ENCODE measurements around the gene CECR2. TPM values are rescaled to one million over a fixed set of nuclear protein-coding genes. Genes with fewer than 3 reads are reported as not detected.
"Not testable (repeated sequence)": the region's sequence is repeated elsewhere in the genome, so short reads cannot be mapped to it uniquely, and the experiment has no call there.

The CECR2 gene
- polyA plus RNA-seq, 3 donors: 14.1 to 21.4 (median 14.3) TPM

- DNase-seq (ENCODE audit: extremely low read depth in 1 of 11, low read depth in 9 of 11, low spot score in 4 of 11): peak in 5 of 11 donors; percentile 16 to 47 (median 31)
These were observed 114.6 kb downstream of the CECR2 start for GRCh38 chr22:17483688-17484372.

GRCh38 chr22:17484608-17485007 is 115.3 kb downstream of the CECR2 start:
- DNase-seq (ENCODE audit: extremely low read depth in 1 of 11, low read depth in 9 of 11, low spot score in 4 of 11): no peak

DNA sequence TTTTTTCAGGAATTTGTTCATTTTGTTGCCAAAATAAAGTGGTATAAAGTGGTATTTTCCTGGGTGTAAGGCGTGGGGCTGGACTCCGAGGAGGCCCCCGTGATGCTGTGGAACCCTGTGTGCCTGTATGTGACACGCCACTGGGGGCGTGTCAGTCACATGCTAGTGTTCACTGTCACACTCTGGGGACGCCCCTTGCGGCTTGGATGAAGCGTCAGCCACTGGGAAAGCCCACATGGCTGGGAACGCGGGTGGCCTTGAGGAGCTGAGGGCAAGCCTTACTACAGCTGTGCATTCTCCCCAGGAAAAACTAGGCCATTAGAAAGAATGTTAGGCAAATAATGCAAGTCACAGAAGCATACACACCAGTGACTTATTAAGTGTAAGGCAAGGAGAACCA is 117.1 kb downstream of the CECR2 start:
- DNase-seq (ENCODE audit: extremely low read depth in 1 of 11, low read depth in 9 of 11, low spot score in 4 of 11): no peak

DNA sequence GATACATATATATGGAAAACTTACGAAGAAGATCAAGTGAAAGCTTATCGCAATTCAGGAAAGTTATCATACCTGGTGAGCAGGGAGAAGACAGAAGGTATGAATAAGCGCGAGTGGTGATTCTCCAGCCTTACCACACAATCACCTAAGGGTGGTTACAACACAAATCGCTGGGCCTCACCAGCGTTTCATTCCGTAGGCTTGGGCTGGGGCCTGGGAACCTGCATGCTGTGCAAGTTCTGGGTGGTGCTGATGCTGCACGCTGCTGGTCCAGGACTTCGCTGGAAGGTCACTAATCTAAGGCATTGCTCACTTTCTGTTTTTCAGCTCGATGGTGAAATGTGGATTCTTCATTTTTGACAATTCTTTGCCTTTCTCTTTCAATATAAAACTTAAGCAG is 117.5 kb downstream of the CECR2 start:
- DNase-seq (ENCODE audit: extremely low read depth in 1 of 11, low read depth in 9 of 11, low spot score in 4 of 11): no peak

DNA sequence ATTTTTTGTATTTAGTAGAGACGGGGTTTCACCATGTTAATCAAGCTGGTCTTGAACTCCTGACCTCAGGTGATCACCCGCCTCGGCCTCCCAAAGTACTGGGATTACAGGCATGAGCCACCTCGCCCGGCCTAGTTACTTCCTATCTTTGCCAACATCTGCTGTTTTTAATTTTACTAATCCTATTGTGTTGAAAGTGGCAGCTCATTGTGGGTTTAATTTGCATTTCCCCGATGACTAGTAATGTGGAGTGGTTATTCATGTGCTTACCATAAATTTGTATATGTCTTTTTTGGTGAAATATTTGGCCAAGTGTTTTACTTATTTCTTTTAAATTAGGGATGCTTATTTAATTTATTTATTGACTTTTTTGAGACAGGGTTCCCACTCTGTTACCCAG is 119.8 kb downstream of the CECR2 start:
- DNase-seq (ENCODE audit: extremely low read depth in 1 of 11, low read depth in 9 of 11, low spot score in 4 of 11): no peak

DNA sequence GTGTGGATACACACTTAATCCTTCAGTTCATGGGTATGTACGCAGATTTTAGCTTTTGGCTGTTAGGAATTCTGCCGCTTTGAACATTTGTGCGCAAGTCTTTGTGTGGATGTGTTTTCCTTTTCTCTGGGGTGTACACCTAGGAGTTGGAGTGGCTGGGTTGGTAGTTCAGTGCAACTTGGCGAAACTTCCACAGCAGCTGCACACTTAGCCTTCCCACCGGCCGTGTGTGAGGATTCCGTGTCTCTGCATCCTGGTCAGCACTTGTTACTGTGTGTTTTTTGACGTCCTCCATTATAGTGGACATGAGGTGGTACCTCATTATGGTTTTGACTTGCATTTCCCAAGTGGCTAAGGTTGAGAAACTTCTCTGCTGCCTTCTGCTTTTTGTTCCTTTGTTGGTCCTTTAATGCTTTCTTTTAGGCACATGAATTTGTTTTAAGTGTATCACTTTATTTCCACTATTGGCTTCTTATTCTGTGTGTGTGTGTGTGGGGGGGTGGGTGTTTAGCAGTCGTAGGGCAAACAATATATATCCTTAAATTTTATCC is 121.9 kb downstream of the CECR2 start:
- DNase-seq (ENCODE audit: extremely low read depth in 1 of 11, low read depth in 9 of 11, low spot score in 4 of 11): no peak

GRCh38 chr22:17492247-17492646 is 123.0 kb downstream of the CECR2 start:
- no peak for DNase-seq (ENCODE audit: extremely low read depth in 1 of 11, low read depth in 9 of 11, low spot score in 4 of 11)

DNA sequence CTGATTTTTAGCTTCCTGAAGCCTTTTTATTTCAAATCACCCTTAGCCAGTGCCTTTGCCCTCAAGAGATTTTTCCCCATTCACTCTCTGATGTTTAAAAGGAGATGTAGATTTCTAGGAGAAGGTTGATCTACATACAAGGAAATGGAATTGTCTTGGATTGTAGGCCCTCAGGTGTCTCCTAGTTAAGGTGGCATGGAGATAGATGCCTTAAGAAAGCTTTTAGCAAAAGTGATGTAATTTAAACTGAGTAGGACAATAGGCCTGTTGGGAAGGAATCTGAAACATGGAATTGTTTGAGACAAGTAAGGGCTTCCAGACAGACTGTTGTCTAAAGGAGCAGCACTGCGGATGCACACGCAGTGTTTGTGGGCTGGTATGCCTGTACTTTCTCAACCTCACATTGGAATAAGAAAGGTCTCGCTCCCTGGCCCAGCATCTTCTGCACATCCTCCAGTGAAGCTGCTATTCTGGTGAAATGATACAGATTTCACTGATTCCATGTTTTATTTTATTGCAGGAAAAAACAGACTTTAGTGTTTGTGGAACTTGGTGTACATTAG is 124.2 kb downstream of the CECR2 start:
- DNase-seq (ENCODE audit: extremely low read depth in 1 of 11, low read depth in 9 of 11, low spot score in 4 of 11): no peak

DNA sequence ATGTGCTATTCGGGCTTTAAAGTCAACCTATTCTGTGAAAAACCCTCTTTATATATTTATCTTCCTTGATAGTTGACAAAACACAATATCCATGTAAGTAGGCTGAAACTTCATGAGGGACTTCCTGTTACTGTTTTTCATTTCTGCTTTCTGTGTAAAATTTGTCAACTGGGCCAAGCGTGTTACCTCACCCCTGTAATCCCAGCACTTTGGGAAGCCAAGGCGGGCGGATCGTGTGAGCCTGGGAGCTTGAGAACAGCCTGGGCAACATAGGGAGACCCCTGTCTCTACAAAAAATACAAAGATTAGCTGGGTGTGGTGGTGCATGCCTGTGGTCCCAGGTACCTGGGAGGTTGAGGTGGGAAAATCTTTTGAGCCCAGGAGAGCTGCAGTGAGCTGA is 127.6 kb downstream of the CECR2 start:
- DNase-seq (ENCODE audit: extremely low read depth in 1 of 11, low read depth in 9 of 11, low spot score in 4 of 11): no peak

DNA sequence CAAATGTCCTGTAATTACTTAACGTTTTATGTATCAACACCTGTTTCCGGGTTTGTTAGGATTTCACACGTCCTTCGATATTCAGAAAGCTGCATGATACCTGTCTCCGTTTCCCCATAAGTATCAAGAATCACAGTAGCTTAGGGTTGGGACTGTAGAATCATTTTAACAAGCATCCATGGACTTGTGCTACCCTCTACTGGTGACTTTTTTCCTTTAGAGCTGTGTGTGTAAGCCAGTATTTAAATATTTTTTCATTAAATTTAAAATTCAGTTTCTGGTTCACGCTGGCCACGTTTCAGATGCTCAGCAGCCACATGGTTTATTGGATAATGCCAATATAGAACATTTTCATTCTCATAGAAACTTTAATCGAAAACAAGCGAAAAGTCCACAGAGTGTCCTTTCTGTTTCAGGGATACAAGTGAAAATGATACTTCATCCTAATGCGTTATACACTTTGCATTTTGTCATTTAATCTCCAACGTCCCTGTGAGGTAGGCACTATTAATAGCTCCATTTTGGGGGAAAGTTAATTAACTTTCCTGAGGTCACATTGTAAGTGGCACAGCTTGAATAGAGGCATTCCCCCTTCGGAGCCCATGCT is 132.5 kb downstream of the CECR2 start:
- DNase-seq (ENCODE audit: extremely low read depth in 1 of 11, low read depth in 9 of 11, low spot score in 4 of 11): peak in 9 of 11 donors; percentile 51 to 80 (median 59)

- DNase-seq (ENCODE audit: extremely low read depth in 1 of 11, low read depth in 9 of 11, low spot score in 4 of 11): no peak
These were observed 138.8 kb downstream of the CECR2 start for GRCh38 chr22:17508110-17508509.

DNA sequence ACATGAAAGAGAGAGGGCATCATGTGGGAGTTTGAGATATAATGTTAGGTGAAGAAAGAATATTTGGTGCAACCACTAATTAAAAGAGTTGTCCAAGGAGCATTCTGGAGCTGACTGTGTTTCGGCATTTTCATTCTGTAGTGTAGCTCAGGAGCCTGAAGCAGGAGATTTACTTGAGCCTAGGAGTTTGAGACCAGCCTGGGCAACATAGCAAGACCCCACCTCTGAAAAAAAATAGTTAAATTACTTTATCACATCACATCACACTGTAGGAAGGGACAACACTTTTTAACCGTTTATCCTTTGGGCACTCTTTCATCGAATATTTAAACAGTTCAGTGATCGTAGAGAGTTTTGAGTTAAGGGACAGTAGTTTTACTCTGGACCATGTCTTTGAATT is 143.7 kb downstream of the CECR2 start:
- no peak for DNase-seq (ENCODE audit: extremely low read depth in 1 of 11, low read depth in 9 of 11, low spot score in 4 of 11)

DNA sequence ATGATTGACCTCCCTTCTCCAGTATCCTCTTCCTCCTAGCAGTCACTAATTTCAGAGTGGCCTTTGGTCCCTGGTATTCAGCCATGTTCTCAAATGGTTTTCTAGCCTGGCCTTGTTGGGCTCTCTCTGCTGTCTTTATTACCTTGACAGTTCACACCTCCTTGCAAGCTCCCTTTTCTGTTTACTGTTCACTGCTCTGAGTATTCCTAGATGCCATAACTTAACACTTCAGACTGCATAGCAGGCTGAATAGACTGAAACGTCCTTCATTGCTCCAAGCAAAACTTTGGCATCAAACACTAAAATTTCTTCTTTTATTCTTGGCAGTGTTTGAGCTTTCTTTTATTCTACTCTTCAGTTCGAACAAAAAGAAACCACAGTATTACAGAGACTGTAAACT is 144.4 kb downstream of the CECR2 start:
- no peak for DNase-seq (ENCODE audit: extremely low read depth in 1 of 11, low read depth in 9 of 11, low spot score in 4 of 11)

DNA sequence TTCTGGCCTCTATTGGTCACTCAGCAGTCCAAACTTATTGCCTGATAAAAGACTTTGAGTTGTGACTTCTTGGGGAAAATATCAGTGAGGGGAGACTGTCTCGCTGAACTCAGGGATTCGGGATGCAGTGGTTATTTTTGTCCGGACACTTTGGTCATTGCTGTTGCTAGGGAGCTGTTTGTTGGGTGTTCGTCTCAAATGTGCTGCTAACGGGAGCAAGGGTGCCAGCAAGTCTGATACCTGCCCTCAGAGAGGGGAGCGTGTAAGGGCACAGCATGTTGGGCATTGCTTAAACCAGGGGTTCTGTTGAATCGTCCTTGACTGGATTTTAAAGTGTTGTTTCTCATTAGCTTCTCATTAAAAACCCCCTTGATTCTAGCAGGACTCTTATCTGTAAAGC is 144.8 kb downstream of the CECR2 start:
- DNase-seq (ENCODE audit: extremely low read depth in 1 of 11, low read depth in 9 of 11, low spot score in 4 of 11): no peak

DNA sequence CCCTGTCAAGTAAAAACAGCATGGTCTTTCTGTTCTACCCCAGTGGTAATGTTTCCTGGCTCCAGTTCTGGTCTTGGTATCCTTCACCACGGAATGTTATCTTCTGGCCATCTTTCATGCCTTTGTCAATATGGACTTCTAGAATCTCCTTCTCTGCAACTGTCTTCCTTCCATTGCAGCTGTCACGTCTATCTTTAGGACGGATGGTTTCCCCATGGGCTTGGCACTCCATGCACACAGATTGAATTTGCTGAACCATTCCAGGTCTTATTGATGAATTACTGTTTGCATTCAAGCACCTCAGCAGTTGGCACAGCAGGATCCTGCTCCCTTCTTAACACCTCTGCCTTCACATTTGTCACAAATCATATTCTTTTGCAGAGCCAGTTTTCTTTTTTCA is 149.1 kb downstream of the CECR2 start:
- no peak for DNase-seq (ENCODE audit: extremely low read depth in 1 of 11, low read depth in 9 of 11, low spot score in 4 of 11)

DNA sequence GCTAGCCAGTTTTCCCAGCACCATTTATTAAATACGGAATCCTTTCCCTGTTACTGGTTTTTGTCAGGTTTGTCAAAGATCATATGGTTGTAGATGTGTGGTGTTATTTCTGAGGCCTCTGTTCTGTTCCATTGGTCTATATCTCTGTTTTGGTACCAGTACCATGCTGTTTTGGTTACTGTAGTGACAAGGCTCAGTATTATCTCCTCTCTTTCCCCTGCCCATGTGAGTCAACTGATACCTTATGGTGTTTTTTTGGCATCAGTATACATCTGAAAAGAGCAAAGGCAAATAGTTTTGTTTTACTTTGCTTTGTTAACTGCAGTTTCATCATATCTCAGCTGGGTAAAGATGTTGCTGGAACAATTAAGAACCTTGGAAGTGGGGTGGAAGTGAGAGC is 152.7 kb downstream of the CECR2 start:
- not testable (repeated sequence) for DNase-seq (ENCODE audit: extremely low read depth in 1 of 11, low read depth in 9 of 11, low spot score in 4 of 11)

DNA sequence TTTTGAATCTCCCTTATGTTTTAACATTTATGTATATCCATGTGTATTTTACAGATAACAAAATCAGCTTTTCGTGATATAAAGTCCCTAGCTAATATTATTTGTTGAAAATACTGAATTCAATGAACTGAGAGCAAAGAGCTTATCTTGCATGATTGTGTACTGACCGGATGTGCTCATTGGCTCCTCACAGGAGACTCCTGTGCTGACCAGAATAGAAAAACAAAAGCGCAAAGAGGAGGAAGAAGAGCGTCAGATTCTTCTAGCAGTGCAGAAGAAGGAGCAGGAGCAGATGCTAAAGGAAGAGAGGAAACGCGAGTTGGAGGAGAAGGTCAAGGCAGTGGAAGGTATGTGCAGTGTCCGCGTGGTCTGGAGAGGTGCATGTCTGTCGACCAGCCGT is 154.7 kb downstream of the CECR2 start:
- no peak for DNase-seq (ENCODE audit: extremely low read depth in 1 of 11, low read depth in 9 of 11, low spot score in 4 of 11)

GRCh38 chr22:17536269-17536668 is 167.0 kb downstream of the CECR2 start:
- no peak for DNase-seq (ENCODE audit: extremely low read depth in 1 of 11, low read depth in 9 of 11, low spot score in 4 of 11)

GRCh38 chr22:17537155-17537554 is 167.9 kb downstream of the CECR2 start:
- no peak for DNase-seq (ENCODE audit: extremely low read depth in 1 of 11, low read depth in 9 of 11, low spot score in 4 of 11)

- no peak for DNase-seq (ENCODE audit: extremely low read depth in 1 of 11, low read depth in 9 of 11, low spot score in 4 of 11)
These were observed 171.2 kb downstream of the CECR2 start for GRCh38 chr22:17540481-17540880.

Data from renal cortex interstitium (tissue), 11 donors.